Neural cell (in vitro differentiated cells): ENCODE data around the gene PGBD2. TPM values are rescaled to one million over a fixed set of nuclear protein-coding genes. Genes with fewer than 3 reads are reported as not detected.

Experiments
- H2AFZ ChIP-seq: fragments of 200-600, 300-800 bp; sonication (generic), shearing (Covaris generic); 2 replicates; pipeline ENCODE4 v1.6.0; 2014; ENCODE audit warnings: low read depth, mild to moderate bottlenecking, antibody characterized with exemption, low read length, moderate library complexity
- H3F3A ChIP-seq: fragments of 200-600 bp; shearing (Covaris generic); 2 replicates; pipeline ENCODE4 v1.6.1; 2016; ENCODE audit warnings: mild to moderate bottlenecking, moderate library complexity, mixed read lengths, antibody characterized with exemption, low read length; ENCODE audit not compliant: insufficient read depth, poor library complexity, severe bottlenecking
- H3K27ac ChIP-seq: fragments of 200-600, 300-800 bp; sonication (generic), shearing (Covaris generic); 2 replicates; pipeline ENCODE4 v1.5.1; 2014; ENCODE audit warnings: mild to moderate bottlenecking, low read length, moderate library complexity
- H3K27me3 ChIP-seq: fragments of 300-800, 200-600 bp; sonication (generic), shearing (Covaris generic); 2 replicates; pipeline ENCODE4 v1.6.0; 2014; ENCODE audit warnings: mild to moderate bottlenecking, low read depth, low read length, moderate library complexity; ENCODE audit not compliant: insufficient read depth
- H3K36me3 ChIP-seq: fragments of 300-800, 200-600 bp; sonication (generic), shearing (Covaris generic); 2 replicates; pipeline ENCODE4 v1.5.1; 2014; ENCODE audit warnings: mild to moderate bottlenecking, antibody characterized with exemption, low read length, moderate library complexity; ENCODE audit not compliant: insufficient read depth
- H3K4me2 ChIP-seq: fragments of 300-800, 200-600 bp; sonication (generic), shearing (Covaris generic); 2 replicates; pipeline ENCODE4 v1.6.0; 2014; ENCODE audit warnings: mild to moderate bottlenecking, low read length
- H3K4me3 ChIP-seq: fragments of 300-800, 200-600 bp; sonication (generic), shearing (Covaris generic); 2 replicates; pipeline ENCODE4 v1.5.1; 2014; ENCODE audit warnings: mild to moderate bottlenecking, low read length, moderate library complexity
- H3K79me2 ChIP-seq: fragments of 200-600 bp; shearing (Covaris generic); replicated peaks from 2 replicates; pipeline ENCODE4 v1.6.0; 2014; ENCODE audit warnings: mild to moderate bottlenecking, low read length, moderate library complexity; ENCODE audit not compliant: insufficient read depth
- H3K9ac ChIP-seq: fragments of 300-800, 200-600 bp; sonication (generic), shearing (Covaris generic); 2 replicates; pipeline ENCODE4 v1.6.1; 2016; ENCODE audit warnings: mild to moderate bottlenecking, low read length, mixed read lengths
- H3K9me2 ChIP-seq: fragments of 200-600 bp; shearing (Covaris generic); 2 replicates; pipeline ENCODE4 v1.6.1; 2016; ENCODE audit warnings: mild to moderate bottlenecking, low read length, mixed read lengths; ENCODE audit not compliant: insufficient read depth
- H3K9me3 ChIP-seq: fragments of 200-600, 300-800 bp; sonication (generic), shearing (Covaris generic); 2 replicates; pipeline ENCODE4 v1.6.1; 2016; ENCODE audit warnings: mild to moderate bottlenecking, mixed run types, low read length, moderate library complexity, mixed read lengths
- H4K20me1 ChIP-seq: fragments of 200-600 bp; shearing (Covaris generic); 2 replicates; pipeline ENCODE4 v1.6.1; 2016; ENCODE audit warnings: mild to moderate bottlenecking, mixed run types; ENCODE audit not compliant: insufficient read depth
- CTCF ChIP-seq: fragments of 450-650 bp; IDR thresholded peaks from 2 replicates; pipeline ENCODE4 v1.5.1; 2014; ENCODE audit warnings: antibody characterized with exemption, mild to moderate bottlenecking, moderate library complexity; ENCODE audit not compliant: poor library complexity, severe bottlenecking
- EP300 ChIP-seq: fragments of 450-650 bp; conservative IDR thresholded peaks from 2 replicates; pipeline ENCODE4 v1.6.1; 2014; ENCODE audit warnings: antibody characterized with exemption, mild to moderate bottlenecking, moderate library complexity; ENCODE audit not compliant: poor library complexity, severe bottlenecking
- EZH2 ChIP-seq: fragments of 200-600, 300-800 bp; shearing (Covaris generic), sonication (generic); IDR thresholded peaks from 2 replicates; pipeline ENCODE4 v1.6.1; 2014; ENCODE audit warnings: antibody characterized with exemption, low read length, borderline replicate concordance, mild to moderate bottlenecking; ENCODE audit not compliant: insufficient read depth, poor library complexity, severe bottlenecking
- MXI1 ChIP-seq: fragments of 450-650 bp; conservative IDR thresholded peaks from 2 replicates; pipeline ENCODE4 v1.6.1; 2014; ENCODE audit warnings: antibody characterized with exemption, mild to moderate bottlenecking; ENCODE audit not compliant: poor library complexity, severe bottlenecking
- POLR2AphosphoS5 ChIP-seq: IDR thresholded peaks from 2 replicates; pipeline ENCODE4 v1.6.1; 2012
- RAD21 ChIP-seq: fragments of 450-650 bp; conservative IDR thresholded peaks from 2 replicates; pipeline ENCODE4 v1.6.1; 2014; ENCODE audit warnings: antibody characterized with exemption, mild to moderate bottlenecking, moderate library complexity
- SMC3 ChIP-seq: fragments of 450-650 bp; conservative IDR thresholded peaks from 2 replicates; pipeline ENCODE4 v1.6.1; 2014; ENCODE audit warnings: antibody characterized with exemption, mild to moderate bottlenecking, moderate library complexity; ENCODE audit not compliant: poor library complexity
- TAF1 ChIP-seq: IDR thresholded peaks from 2 replicates; pipeline ENCODE4 v1.6.1; 2012; ENCODE audit warnings: low read depth
- polyA plus RNA-seq: library from polyadenylated mRNA; depleted of rRNA; stranded (reverse); fragments of >200 nt; gene quantifications from 2 replicates; pipeline ENCODE4 v1.2.3, GENCODE V29; 2014
- TF ChIP-seq, protein P1 (sequence below): IDR thresholded peaks from 2 replicates; pipeline ENCODE4 v1.6.1; 2012; ENCODE audit warnings: borderline replicate concordance

The PGBD2 gene
- polyA plus RNA-seq, 1 donor from 2014 or later: 8.1 TPM

DNA sequence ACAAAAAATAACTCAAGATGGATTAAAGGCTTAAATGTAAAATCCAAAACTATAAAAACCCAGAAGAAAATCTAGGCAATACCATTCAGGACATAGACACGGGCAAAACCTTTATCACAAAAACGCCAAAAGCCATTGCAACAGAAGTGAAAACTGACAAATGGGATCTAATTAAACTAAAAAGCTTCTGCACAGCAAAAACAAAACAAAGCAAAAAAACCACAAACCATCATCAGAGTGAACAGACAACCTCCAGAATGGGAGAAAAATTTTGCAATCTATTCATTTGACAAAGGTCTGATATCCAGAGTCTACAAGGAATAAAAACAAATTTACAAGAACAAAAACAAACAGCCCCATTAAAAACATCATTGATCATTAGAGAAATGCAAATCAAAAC is 4.5 kb upstream of the PGBD2 start:
- H3K9me3 ChIP-seq: no peaks in the 10 kb centered on the region
- H3F3A ChIP-seq: no peaks in the 10 kb centered on the region
- H3K79me2 ChIP-seq: no peaks in the 10 kb centered on the region
- H2AFZ ChIP-seq: no peak overlapping the region
- H3K4me2 ChIP-seq: no peak overlapping the region
- H3K27ac ChIP-seq: no peak overlapping the region
- H3K27me3 ChIP-seq: no peaks in the 10 kb centered on the region
- no peaks in the 10 kb centered on the region for H3K36me3 ChIP-seq
- H3K9me2 ChIP-seq: no peaks in the 10 kb centered on the region
- no peak overlapping the region for H3K9ac ChIP-seq
- TF ChIP-seq RAD21 (no peak), TAF1 (no peak), SMC3 (no peak), POLR2AphosphoS5 (no peak), EP300 (no peak), MXI1 (no peak)
- no peaks in the 10 kb centered on the region for H4K20me1 ChIP-seq
- no peak overlapping the region for H3K4me3 ChIP-seq

DNA sequence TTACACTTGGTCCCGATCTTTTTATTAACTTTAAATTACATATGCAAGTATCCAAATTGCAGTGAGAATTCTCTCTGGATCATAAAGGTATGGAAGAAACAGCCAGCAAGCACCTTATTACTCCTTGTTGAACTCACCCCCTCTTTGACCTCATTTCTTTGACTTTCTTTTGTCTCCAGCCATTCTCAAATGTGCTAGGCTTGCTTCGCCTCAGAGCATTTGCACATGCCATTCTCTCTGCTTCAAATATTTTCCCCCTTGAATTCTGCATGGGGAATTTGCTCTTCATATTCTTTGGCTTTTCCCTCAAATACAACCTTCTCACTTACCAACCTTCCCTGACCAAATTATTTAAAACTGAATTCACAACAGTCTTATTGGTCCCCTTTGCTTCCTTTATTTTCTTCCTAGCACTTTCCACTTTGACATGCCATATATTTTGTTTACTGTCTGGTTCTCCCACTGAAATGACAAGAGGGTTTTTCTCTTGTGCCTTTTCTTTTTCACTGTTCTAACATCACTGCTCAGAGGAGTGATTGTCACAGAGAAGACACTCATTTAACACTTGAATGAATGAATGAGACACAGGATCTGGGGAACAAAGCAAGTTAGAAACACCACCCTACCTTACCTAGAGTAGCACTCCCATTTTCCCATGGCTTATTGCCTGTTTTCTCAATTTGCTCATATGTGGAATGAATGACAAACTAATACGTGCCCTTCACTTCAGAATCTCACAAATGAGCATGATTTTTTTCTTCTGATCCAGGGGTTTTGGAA is 1.4 kb upstream of the PGBD2 start:
- no peak overlapping the region for H3K4me2 ChIP-seq

More for the DNA sequence above, 1.4 kb upstream of the PGBD2 start:
- Histone ChIP-seq H2AFZ (no peak overlapping the region), H4K20me1 (no peaks in the 10 kb centered on the region), H3K9ac (no peak overlapping the region), H3K36me3 (no peaks in the 10 kb centered on the region), H3K4me3 (no peak overlapping the region), H3F3A (no peaks in the 10 kb centered on the region), H3K27me3 (no peaks in the 10 kb centered on the region), H3K27ac (no peak overlapping the region), H3K79me2 (peaks cover 17% of the 10 kb centered on the region), H3K9me2 (no peaks in the 10 kb centered on the region), H3K9me3 (no peaks in the 10 kb centered on the region)
- TF ChIP-seq POLR2AphosphoS5 (no peak), MXI1 (no peak), CTCF (no peak), TAF1 (no peak), RAD21 (no peak), EZH2 (no peak), SMC3 (no peak)
- TF ChIP-seq, protein P1, sequence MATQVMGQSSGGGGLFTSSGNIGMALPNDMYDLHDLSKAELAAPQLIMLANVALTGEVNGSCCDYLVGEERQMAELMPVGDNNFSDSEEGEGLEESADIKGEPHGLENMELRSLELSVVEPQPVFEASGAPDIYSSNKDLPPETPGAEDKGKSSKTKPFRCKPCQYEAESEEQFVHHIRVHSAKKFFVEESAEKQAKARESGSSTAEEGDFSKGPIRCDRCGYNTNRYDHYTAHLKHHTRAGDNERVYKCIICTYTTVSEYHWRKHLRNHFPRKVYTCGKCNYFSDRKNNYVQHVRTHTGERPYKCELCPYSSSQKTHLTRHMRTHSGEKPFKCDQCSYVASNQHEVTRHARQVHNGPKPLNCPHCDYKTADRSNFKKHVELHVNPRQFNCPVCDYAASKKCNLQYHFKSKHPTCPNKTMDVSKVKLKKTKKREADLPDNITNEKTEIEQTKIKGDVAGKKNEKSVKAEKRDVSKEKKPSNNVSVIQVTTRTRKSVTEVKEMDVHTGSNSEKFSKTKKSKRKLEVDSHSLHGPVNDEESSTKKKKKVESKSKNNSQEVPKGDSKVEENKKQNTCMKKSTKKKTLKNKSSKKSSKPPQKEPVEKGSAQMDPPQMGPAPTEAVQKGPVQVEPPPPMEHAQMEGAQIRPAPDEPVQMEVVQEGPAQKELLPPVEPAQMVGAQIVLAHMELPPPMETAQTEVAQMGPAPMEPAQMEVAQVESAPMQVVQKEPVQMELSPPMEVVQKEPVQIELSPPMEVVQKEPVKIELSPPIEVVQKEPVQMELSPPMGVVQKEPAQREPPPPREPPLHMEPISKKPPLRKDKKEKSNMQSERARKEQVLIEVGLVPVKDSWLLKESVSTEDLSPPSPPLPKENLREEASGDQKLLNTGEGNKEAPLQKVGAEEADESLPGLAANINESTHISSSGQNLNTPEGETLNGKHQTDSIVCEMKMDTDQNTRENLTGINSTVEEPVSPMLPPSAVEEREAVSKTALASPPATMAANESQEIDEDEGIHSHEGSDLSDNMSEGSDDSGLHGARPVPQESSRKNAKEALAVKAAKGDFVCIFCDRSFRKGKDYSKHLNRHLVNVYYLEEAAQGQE: no peak
